Activated CD8-positive, alpha-beta memory T cell treated with anti-CD3 and anti-CD28 coated beads for 24 hours (primary cell): Measurements from ENCODE around the gene DIAPH3.

Experiments
- DNase-seq: peaks from one replicate; pipeline ENCODE4 v3.0.0-alpha.2; 2020

DIAPH3 gene

GRCh38 chr13:59856281-59856810 is 307.4 kb downstream of the DIAPH3 start:
- no peak for DNase-seq

- DNase-seq: no peak
Measured at GRCh38 chr13:59846845-59847620, 316.7 kb downstream of the DIAPH3 start.

- no peak for DNase-seq
Measured at GRCh38 chr13:59843040-59843439, 320.7 kb downstream of the DIAPH3 start.

GRCh38 chr13:59842507-59842906 is 321.2 kb downstream of the DIAPH3 start:
- no peak for DNase-seq

GRCh38 chr13:59839186-59839585 is 324.5 kb downstream of the DIAPH3 start:
- DNase-seq: no peak

- DNase-seq: no peak
Measured at GRCh38 chr13:59837101-59837500, 326.6 kb downstream of the DIAPH3 start.

GRCh38 chr13:59835569-59835968 is 328.2 kb downstream of the DIAPH3 start:
- DNase-seq: no peak

- no peak for DNase-seq
Measured at GRCh38 chr13:59834801-59835200, 328.9 kb downstream of the DIAPH3 start.

- no peak for DNase-seq
Measured at GRCh38 chr13:59829690-59830089, 334.0 kb downstream of the DIAPH3 start.

GRCh38 chr13:59823486-59823885 is 340.2 kb downstream of the DIAPH3 start:
- no peak for DNase-seq

- no peak for DNase-seq
Measured at GRCh38 chr13:59809564-59809963, 354.2 kb downstream of the DIAPH3 start.

- no peak for DNase-seq
Measured at GRCh38 chr13:59806801-59807200, 356.9 kb downstream of the DIAPH3 start.

- DNase-seq: no peak
Measured at GRCh38 chr13:59801107-59801880, 362.4 kb downstream of the DIAPH3 start.

- no peak for DNase-seq
Measured at GRCh38 chr13:59793107-59793506, 370.6 kb downstream of the DIAPH3 start.

- no peak for DNase-seq
Measured at GRCh38 chr13:59790626-59791025, 373.1 kb downstream of the DIAPH3 start.

GRCh38 chr13:59789558-59789957 is 374.2 kb downstream of the DIAPH3 start:
- DNase-seq: no peak

GRCh38 chr13:59787679-59788078 is 376.0 kb downstream of the DIAPH3 start:
- no peak for DNase-seq

GRCh38 chr13:59782696-59783095 is 381.0 kb downstream of the DIAPH3 start:
- no peak for DNase-seq

GRCh38 chr13:59780058-59780457 is 383.7 kb downstream of the DIAPH3 start:
- no peak for DNase-seq

- no peak for DNase-seq
Measured at GRCh38 chr13:59776924-59777690, 386.6 kb downstream of the DIAPH3 start.

- no peak for DNase-seq
Measured at GRCh38 chr13:59774491-59774971, 389.2 kb downstream of the DIAPH3 start.

GRCh38 chr13:59771272-59771671 is 392.5 kb downstream of the DIAPH3 start:
- no peak for DNase-seq

- DNase-seq: no peak
Measured at GRCh38 chr13:59770451-59770850, 393.3 kb downstream of the DIAPH3 start.
